ENCODE measurements around the gene RASAL2. TPM values are rescaled to one million over a fixed set of nuclear protein-coding genes. Genes with fewer than 3 reads are reported as not detected.

The RASAL2 gene
- total and polyA plus RNA-seq, 4 donors, result 21.6 to 32.6 (median 28.7) TPM

- H3K27me3 ChIP-seq (ENCODE audit: control insufficient read depth, insufficient read depth, low read length), result no peaks in the 10 kb centered on the region
- H3K36me3 ChIP-seq (ENCODE audit: control insufficient read depth, insufficient read depth, low read length), result no peaks in the 10 kb centered on the region
- no peak overlapping the region for H3K4me3 ChIP-seq (ENCODE audit: low read depth, low read length)
- no peak for DNase-seq (ENCODE audit: low read depth in 4 of 6, low spot score in 6 of 6)
- H3K27ac ChIP-seq (ENCODE audit: low read depth, low read length), result no peak overlapping the region
- WGBS (ENCODE audit: insufficient coverage), result no CpG with 5 or more reads among the region's 1 CpG
- H3K9me3 ChIP-seq (ENCODE audit: control insufficient read depth, insufficient read depth, low read length), result no peaks in the 10 kb centered on the region
- no peaks in the 10 kb centered on the region for H3K4me1 ChIP-seq (ENCODE audit: control insufficient read depth, insufficient read depth, low read length)
These were observed 75.7 kb downstream of the RASAL2 start for GRCh38 chr1:178169649-178170048.

GRCh38 chr1:178172939-178173338 lies 79.0 kb downstream of the RASAL2 start:
- H3K36me3 ChIP-seq (ENCODE audit: control insufficient read depth, insufficient read depth, low read length), result no peaks in the 10 kb centered on the region
- H3K4me1 ChIP-seq (ENCODE audit: control insufficient read depth, insufficient read depth, low read length), result no peaks in the 10 kb centered on the region
- WGBS (ENCODE audit: insufficient coverage), result no CpG with 5 or more reads among the region's 3 CpGs
- no peak overlapping the region for H3K4me3 ChIP-seq (ENCODE audit: low read depth, low read length)
- no peaks in the 10 kb centered on the region for H3K9me3 ChIP-seq (ENCODE audit: control insufficient read depth, insufficient read depth, low read length)
- H3K27me3 ChIP-seq (ENCODE audit: control insufficient read depth, insufficient read depth, low read length), result no peaks in the 10 kb centered on the region
- H3K27ac ChIP-seq (ENCODE audit: low read depth, low read length), result no peak overlapping the region
- no peak for DNase-seq (ENCODE audit: low read depth in 4 of 6, low spot score in 6 of 6)

- no peak overlapping the region for H3K27ac ChIP-seq (ENCODE audit: low read depth, low read length)
- H3K4me3 ChIP-seq (ENCODE audit: low read depth, low read length), result no peak overlapping the region
- WGBS (ENCODE audit: insufficient coverage), result 50% methylated on average over 1 of the region's 1 CpG
- H3K4me1 ChIP-seq (ENCODE audit: control insufficient read depth, insufficient read depth, low read length), result no peaks in the 10 kb centered on the region
- peak in 1 of 6 donors; percentile 27 for DNase-seq (ENCODE audit: low read depth in 4 of 6, low spot score in 6 of 6)
- no peaks in the 10 kb centered on the region for H3K27me3 ChIP-seq (ENCODE audit: control insufficient read depth, insufficient read depth, low read length)
- no peaks in the 10 kb centered on the region for H3K36me3 ChIP-seq (ENCODE audit: control insufficient read depth, insufficient read depth, low read length)
- H3K9me3 ChIP-seq (ENCODE audit: control insufficient read depth, insufficient read depth, low read length), result no peaks in the 10 kb centered on the region
These were observed 80.6 kb downstream of the RASAL2 start for GRCh38 chr1:178174539-178174938.

DNA sequence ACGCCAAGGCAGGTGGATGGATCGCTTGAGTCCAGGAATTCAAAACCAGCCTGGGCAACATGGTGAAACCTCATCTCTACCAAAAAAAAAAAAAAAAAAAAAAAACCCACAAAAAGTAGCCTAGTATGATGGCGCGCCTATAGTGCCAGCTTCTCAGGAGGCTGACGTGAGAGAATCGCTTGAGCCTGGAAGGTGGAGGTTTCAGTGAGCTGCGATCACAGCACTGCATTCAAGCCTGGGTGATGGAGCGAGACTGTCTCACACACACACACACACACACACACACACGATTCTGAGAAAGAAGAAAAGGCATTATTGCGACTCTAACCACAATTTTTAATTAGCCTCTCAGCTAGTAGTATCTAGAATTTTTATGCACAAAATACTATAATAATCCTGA lies 86.5 kb downstream of the RASAL2 start:
- no CpG with 5 or more reads among the region's 10 CpGs for WGBS (ENCODE audit: insufficient coverage)
- no peak for DNase-seq (ENCODE audit: low read depth in 4 of 6, low spot score in 6 of 6)
- H3K27ac ChIP-seq (ENCODE audit: low read depth, low read length), result no peak overlapping the region
- no peaks in the 10 kb centered on the region for H3K36me3 ChIP-seq (ENCODE audit: control insufficient read depth, insufficient read depth, low read length)
- H3K27me3 ChIP-seq (ENCODE audit: control insufficient read depth, insufficient read depth, low read length), result no peaks in the 10 kb centered on the region
- no peak overlapping the region for H3K4me3 ChIP-seq (ENCODE audit: low read depth, low read length)
- H3K4me1 ChIP-seq (ENCODE audit: control insufficient read depth, insufficient read depth, low read length), result no peaks in the 10 kb centered on the region
- no peaks in the 10 kb centered on the region for H3K9me3 ChIP-seq (ENCODE audit: control insufficient read depth, insufficient read depth, low read length)

GRCh38 chr1:178183796-178184195 lies 89.9 kb downstream of the RASAL2 start:
- H3K27me3 ChIP-seq (ENCODE audit: control insufficient read depth, insufficient read depth, low read length), result no peaks in the 10 kb centered on the region
- H3K4me1 ChIP-seq (ENCODE audit: control insufficient read depth, insufficient read depth, low read length), result no peaks in the 10 kb centered on the region
- H3K9me3 ChIP-seq (ENCODE audit: control insufficient read depth, insufficient read depth, low read length), result no peaks in the 10 kb centered on the region
- no peak for DNase-seq (ENCODE audit: low read depth in 4 of 6, low spot score in 6 of 6)
- H3K36me3 ChIP-seq (ENCODE audit: control insufficient read depth, insufficient read depth, low read length), result no peaks in the 10 kb centered on the region
- no peak overlapping the region for H3K27ac ChIP-seq (ENCODE audit: low read depth, low read length)
- H3K4me3 ChIP-seq (ENCODE audit: low read depth, low read length), result no peak overlapping the region

GRCh38 chr1:178188306-178188705 lies 94.4 kb downstream of the RASAL2 start:
- no peaks in the 10 kb centered on the region for H3K4me1 ChIP-seq (ENCODE audit: control insufficient read depth, insufficient read depth, low read length)
- H3K27ac ChIP-seq (ENCODE audit: low read depth, low read length), result no peak overlapping the region
- no peaks in the 10 kb centered on the region for H3K36me3 ChIP-seq (ENCODE audit: control insufficient read depth, insufficient read depth, low read length)
- no peak for DNase-seq (ENCODE audit: low read depth in 4 of 6, low spot score in 6 of 6)
- no CpG with 5 or more reads among the region's 3 CpGs for WGBS (ENCODE audit: insufficient coverage)
- no peak overlapping the region for H3K4me3 ChIP-seq (ENCODE audit: low read depth, low read length)
- no peaks in the 10 kb centered on the region for H3K9me3 ChIP-seq (ENCODE audit: control insufficient read depth, insufficient read depth, low read length)
- H3K27me3 ChIP-seq (ENCODE audit: control insufficient read depth, insufficient read depth, low read length), result no peaks in the 10 kb centered on the region

- no peaks in the 10 kb centered on the region for H3K9me3 ChIP-seq (ENCODE audit: control insufficient read depth, insufficient read depth, low read length)
- DNase-seq (ENCODE audit: low read depth in 4 of 6, low spot score in 6 of 6), result peak in 1 of 6 donors; percentile 11
- no peaks in the 10 kb centered on the region for H3K36me3 ChIP-seq (ENCODE audit: control insufficient read depth, insufficient read depth, low read length)
- H3K27ac ChIP-seq (ENCODE audit: low read depth, low read length), result no peak overlapping the region
- H3K4me3 ChIP-seq (ENCODE audit: low read depth, low read length), result no peak overlapping the region
- H3K27me3 ChIP-seq (ENCODE audit: control insufficient read depth, insufficient read depth, low read length), result no peaks in the 10 kb centered on the region
- no CpG with 5 or more reads among the region's 3 CpGs for WGBS (ENCODE audit: insufficient coverage)
- H3K4me1 ChIP-seq (ENCODE audit: control insufficient read depth, insufficient read depth, low read length), result no peaks in the 10 kb centered on the region
These were observed 95.9 kb downstream of the RASAL2 start for GRCh38 chr1:178189814-178190213.

GRCh38 chr1:178190881-178191280 lies 97.0 kb downstream of the RASAL2 start:
- no peaks in the 10 kb centered on the region for H3K4me1 ChIP-seq (ENCODE audit: control insufficient read depth, insufficient read depth, low read length)
- H3K9me3 ChIP-seq (ENCODE audit: control insufficient read depth, insufficient read depth, low read length), result no peaks in the 10 kb centered on the region
- no peaks in the 10 kb centered on the region for H3K36me3 ChIP-seq (ENCODE audit: control insufficient read depth, insufficient read depth, low read length)
- WGBS (ENCODE audit: insufficient coverage), result no CpG with 5 or more reads among the region's 2 CpGs
- no peak overlapping the region for H3K4me3 ChIP-seq (ENCODE audit: low read depth, low read length)
- DNase-seq (ENCODE audit: low read depth in 4 of 6, low spot score in 6 of 6), result no peak
- no peak overlapping the region for H3K27ac ChIP-seq (ENCODE audit: low read depth, low read length)
- no peaks in the 10 kb centered on the region for H3K27me3 ChIP-seq (ENCODE audit: control insufficient read depth, insufficient read depth, low read length)

DNA sequence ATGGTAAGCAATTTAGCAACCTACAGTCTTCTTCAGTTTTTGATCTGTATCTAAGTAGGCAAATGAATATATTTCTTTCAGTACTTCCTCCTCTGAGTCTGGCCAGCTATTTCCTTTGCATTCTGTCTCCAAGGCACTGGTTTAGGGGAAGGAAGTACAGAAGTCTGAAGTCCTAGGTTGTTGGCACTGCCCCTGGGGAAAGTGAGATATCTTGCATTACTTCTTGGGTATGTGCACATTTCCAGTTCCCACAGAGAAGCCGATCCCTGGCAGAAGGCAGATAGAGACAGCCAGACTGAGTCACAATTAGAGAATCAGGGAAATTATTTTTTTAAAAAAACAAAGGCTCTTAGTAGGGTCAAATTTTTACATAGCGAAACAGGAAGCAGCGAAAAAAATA lies 98.8 kb downstream of the RASAL2 start:
- no peak overlapping the region for H3K27ac ChIP-seq (ENCODE audit: low read depth, low read length)
- peak in 1 of 6 donors; percentile 30 for DNase-seq (ENCODE audit: low read depth in 4 of 6, low spot score in 6 of 6)
- H3K4me1 ChIP-seq (ENCODE audit: control insufficient read depth, insufficient read depth, low read length), result no peaks in the 10 kb centered on the region
- no peaks in the 10 kb centered on the region for H3K36me3 ChIP-seq (ENCODE audit: control insufficient read depth, insufficient read depth, low read length)
- H3K27me3 ChIP-seq (ENCODE audit: control insufficient read depth, insufficient read depth, low read length), result no peaks in the 10 kb centered on the region
- no peaks in the 10 kb centered on the region for H3K9me3 ChIP-seq (ENCODE audit: control insufficient read depth, insufficient read depth, low read length)
- 100% methylated on average over 1 of the region's 3 CpGs for WGBS (ENCODE audit: insufficient coverage)
- H3K4me3 ChIP-seq (ENCODE audit: low read depth, low read length), result no peak overlapping the region

- H3K27ac ChIP-seq (ENCODE audit: low read depth, low read length), result no peak overlapping the region
- H3K36me3 ChIP-seq (ENCODE audit: control insufficient read depth, insufficient read depth, low read length), result no peaks in the 10 kb centered on the region
- H3K9me3 ChIP-seq (ENCODE audit: control insufficient read depth, insufficient read depth, low read length), result no peaks in the 10 kb centered on the region
- WGBS (ENCODE audit: insufficient coverage), result no CpG with 5 or more reads among the region's 1 CpG
- H3K27me3 ChIP-seq (ENCODE audit: control insufficient read depth, insufficient read depth, low read length), result no peaks in the 10 kb centered on the region
- H3K4me3 ChIP-seq (ENCODE audit: low read depth, low read length), result no peak overlapping the region
- DNase-seq (ENCODE audit: low read depth in 4 of 6, low spot score in 6 of 6), result no peak
- H3K4me1 ChIP-seq (ENCODE audit: control insufficient read depth, insufficient read depth, low read length), result no peaks in the 10 kb centered on the region
These were observed 102.7 kb downstream of the RASAL2 start for GRCh38 chr1:178196631-178197030.

Data from spinal cord (tissue), 10 donors.